DMS153 treated with DMSO at 0.1 percent for 48 hours (cell line): ENCODE data around the gene GATAD2B.
"Not testable (repeated sequence)": the region's sequence is repeated elsewhere in the genome, so short reads cannot be mapped to it uniquely, and the experiment has no call there.

ENCODE experiments used
- DNase-seq: peaks from one replicate; lab custom pipeline; 2025; ENCODE audit not compliant: unreplicated experiment; lab: John Stamatoyannopoulos, UW

The GATAD2B gene

GRCh38 chr1:153844349-153844748, 78.4 kb downstream of the GATAD2B start:
- not testable (repeated sequence) for DNase-seq

GRCh38 chr1:153842006-153842471, 80.7 kb downstream of the GATAD2B start:
- DNase-seq, result no peak

DNA sequence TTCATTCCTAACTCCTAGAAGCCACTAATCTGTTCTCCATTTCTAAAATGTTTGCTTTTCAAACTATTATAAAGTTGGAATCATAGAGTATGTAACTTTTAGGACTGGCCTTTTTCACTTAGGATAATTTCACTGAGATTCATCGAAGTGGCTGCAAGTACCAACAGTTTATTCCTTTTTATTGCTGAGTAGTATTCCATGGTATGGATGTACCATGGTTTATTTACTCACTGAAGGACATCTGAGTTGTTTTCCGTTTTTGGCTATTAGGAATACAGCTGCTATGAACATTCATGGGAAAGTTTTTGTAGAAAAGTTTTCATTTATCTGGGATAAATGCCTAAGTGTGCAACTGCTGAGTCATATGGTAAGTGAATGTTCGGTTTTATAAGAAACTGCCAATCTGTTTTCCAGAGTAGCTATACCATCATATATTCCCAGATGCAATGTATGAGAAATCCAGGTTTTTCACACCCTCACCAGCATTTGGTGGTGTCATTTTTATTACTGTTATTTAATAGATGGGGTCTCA, 81.2 kb downstream of the GATAD2B start:
- DNase-seq, result no peak

GRCh38 chr1:153840774-153841173, 82.0 kb downstream of the GATAD2B start:
- not testable (repeated sequence) for DNase-seq

DNA sequence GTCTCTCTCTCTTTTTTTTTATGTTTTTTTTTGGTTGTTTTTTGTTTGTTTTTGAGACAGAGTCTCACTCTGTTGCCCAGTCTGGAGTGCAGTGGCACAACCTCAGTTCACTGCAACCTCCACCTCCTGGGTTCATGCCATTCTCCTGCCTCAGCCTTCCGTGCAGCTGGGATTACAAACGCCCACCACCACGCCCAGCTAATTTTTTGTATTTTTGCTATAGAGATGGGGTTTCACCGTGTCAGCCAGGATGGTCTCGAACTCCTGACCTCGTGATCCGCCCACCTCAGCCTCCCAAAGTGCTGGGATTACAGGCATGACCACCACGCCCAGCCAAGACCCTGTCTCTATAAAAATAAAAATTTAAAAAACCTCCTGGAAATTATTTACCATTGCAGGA, 88.8 kb downstream of the GATAD2B start:
- DNase-seq, result not testable (repeated sequence)

GRCh38 chr1:153833171-153833570, 89.6 kb downstream of the GATAD2B start:
- DNase-seq, result no peak

- no peak for DNase-seq
Measured at GRCh38 chr1:153832293-153832692, 90.5 kb downstream of the GATAD2B start.

- no peak for DNase-seq
Measured at GRCh38 chr1:153831026-153831425, 91.7 kb downstream of the GATAD2B start.

DNA sequence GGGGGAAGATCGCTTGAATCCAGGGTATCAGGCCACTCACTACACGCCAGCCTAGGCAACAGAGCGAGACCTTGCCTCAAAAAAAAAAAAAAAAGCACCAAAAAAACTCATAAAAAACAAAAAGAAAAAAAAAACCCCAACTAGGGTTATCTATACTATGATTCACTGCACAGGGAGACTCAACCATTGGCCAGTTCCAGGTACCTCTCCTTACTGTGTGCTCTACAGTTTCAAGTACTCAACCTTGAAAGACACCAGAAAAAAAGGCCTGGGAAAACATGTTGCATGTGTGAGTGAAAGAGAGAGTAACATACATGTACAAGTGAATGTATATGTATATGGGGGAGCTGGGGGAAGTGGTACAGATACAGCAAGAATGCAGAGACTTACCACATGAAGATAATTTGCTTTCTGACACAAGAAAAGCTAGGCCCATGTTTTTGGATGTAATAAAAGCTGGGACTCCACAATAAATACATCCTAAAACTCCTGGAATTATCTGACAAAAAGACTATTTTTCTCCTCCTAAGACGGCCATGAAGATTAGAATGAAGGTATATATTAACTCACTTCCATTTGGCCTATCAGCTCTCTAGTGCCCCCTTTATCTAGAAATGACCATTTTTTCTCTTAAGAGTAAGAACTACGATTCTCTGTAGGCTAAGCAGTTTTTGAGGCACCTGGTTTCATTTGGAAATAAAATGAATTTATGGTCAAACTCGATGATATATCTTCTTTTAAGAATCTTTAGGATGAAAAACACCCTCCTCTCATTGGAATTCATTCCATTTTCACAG, 95.4 kb downstream of the GATAD2B start:
- no peak for DNase-seq

DNA sequence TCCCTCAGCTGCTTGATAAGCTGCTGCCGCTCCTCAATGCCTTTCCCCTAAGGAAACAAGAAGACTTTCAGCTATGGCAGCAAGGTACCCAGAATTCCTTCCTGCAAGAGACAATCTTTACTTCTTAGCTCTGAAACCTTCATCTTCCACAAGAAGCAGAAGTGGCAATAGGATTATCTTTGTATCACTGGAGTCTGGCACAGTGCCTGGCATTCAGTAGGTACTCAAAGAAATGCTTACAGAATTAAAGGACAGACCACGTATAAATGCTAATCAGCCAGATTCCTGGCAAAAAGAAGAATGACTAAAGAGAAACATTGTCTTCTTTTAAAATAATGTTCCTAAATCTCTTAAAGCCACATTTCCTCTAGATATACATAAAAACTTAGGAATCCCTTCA, 103.9 kb downstream of the GATAD2B start:
- DNase-seq, result no peak

DNA sequence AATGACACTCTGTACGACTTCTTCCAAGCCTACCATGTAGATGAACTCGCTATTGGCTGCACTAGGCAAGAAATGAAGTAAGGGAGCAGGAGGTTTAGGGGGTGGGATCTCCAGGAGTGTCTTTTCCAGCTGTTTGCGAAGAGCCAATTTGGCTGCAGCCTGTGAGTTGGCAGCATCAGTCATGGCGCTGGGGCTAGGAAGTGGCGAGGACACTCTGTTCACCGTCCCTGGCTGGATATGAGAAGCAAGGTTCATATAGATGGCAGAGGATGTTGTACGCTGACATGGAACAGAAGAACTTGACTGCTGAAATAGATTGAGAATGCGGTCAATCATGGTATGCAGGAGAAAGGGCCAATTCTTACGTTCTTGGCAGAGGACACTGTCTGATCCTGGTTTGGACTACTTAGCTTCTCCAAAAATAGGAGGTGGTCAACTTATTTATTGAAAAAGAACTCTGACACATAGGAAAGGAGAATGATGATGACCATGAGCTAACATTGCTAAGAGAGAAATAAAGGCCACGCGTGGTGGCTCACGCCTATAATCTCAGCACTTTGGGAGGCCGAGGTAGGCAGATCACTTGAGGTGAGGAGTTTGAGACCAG, 106.4 kb downstream of the GATAD2B start:
- no peak for DNase-seq

GRCh38 chr1:153805886-153806719, 116.7 kb downstream of the GATAD2B start:
- no peak for DNase-seq

DNA sequence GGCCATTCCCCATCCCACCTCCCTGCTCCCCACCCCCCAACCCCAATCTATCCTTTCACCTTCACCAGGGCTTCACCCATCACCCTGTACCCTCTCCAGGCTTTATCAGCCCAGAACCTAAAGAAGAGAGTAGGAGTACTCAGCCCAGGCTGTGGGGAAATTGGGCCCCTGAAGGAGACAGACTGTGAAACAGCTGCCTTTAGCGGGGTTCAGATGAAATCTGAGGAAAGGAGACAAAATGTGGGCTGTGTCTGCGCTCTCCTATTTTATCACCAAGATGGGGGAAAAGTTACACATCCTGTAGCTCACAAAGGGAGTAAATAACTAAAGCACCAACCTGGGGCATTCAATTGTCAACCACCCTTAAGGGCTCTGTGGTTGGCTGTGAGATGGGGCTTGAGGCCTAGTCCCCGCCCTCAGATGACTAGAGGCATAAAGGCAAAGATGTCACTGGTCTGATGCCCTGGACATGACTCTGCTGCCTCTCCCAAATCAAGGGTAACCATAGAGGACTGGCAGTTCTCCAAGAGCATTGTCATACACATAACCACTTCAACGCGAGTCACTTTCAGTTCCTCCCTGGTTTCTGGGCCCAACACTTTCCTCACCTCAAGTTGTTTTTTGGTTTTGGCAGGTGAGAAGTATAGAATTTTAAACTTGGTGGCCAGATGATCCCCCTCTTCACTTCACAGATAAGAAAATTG, 117.6 kb downstream of the GATAD2B start:
- no peak for DNase-seq

DNA sequence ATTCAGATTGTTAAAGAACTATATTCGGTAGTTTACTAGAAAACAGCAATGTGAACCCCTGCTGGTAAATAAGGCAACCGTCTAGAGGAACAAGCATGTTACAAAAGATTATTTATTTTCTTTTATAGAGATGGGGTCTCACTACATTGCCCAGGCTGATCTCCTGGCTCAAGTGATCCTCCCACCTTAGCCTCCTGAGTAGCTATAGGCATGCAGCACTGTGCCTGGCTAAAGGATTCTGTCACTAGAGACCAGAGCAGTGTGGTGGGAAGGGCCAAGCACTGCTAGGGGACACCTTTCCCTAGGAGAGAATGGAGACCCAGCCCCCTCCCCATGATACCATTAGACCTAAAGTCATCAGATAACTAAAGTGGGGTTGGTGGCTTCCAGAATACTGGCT, 118.7 kb downstream of the GATAD2B start:
- DNase-seq, result no peak

DNA sequence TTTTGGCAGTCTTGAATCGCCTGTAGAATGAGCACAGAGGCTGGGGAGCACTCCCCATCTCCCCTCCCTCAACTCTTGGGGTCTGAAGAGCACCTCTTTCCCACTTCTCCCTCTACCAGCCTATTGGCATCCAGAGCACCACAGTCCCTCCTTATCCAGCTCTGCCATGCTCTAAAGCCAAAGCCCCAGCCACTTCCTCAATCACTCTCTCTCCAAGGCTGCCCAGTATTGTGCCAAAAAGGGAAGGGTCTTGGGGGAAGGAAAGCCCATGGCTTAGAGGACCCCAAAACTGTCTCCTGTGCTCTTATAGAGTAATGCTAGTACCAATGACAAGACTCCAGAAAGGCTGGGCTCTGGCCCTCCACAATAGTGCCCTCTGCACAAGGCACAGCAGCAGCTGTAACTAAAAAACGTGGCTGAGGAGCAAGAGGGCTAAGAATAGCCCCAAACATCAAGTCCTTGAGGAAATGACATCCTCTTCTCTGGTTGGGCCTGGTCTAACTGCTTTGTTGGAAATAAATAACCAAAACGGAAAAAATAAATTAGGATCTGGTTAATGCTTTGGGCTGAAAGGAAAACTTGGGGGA, 119.2 kb downstream of the GATAD2B start:
- no peak for DNase-seq

GRCh38 chr1:153801786-153802697, 120.7 kb downstream of the GATAD2B start:
- no peak for DNase-seq

DNA sequence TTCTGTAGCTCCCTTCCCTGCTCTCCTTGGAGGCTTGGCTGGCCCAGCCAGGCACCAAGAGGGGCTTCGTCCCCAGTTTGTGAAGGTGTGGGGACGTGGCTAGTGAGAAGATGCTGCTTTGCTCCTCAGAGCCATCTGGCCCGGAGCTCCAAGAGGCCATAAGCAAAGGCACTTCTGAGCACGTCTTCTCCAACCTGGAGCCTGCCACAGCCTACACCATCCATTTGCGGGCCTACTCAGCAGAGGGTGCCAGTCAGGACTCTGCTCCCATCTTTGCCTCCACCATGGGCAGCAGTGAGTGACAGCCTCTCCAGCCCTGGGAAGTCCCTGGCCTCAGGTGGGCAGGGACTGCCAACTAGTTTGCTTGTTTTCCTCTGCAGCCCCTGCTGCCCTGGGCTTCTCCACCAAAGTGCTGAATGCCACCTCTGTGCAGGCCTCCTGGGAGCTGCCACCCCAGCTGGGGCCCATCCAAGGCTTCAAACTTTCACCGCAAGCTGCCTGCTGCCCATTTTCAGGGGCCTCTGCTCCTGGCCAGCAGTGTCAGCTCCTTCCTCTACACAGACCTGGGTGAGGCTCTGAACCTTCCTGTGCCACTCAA, 121.6 kb downstream of the GATAD2B start:
- DNase-seq, result no peak

DNA sequence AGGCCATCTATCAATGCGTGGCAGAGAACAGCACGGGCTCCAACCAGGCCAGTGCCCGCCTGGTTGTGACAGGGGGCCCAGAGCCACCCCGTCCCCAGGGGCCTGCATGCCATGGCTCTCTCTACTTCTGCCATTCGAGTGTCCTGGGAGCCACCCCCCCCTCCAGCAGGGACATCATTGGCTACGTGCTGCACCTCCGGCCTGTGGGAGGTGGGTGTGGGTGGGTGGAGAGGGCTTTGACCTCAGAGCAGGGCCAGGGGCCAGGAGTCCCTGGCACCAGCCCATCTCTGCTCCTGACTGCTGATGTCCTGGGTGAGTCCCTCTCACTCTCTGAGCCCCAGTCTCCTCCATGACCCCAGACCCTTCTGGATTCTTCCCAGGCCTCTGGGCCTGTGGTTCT, 122.3 kb downstream of the GATAD2B start:
- DNase-seq, result no peak
